Colonic mucosa (tissue), 4 donors: ENCODE results near the gene PLA2G4D. TPM values are rescaled to one million over a fixed set of nuclear protein-coding genes. Genes with fewer than 3 reads are reported as not detected.

Experiments
- DNase-seq: peaks from one replicate; pipeline ENCODE4 v3.0.0-alpha.2; 2020
- H3K27ac ChIP-seq: fragments of 200-600 bp; one replicate; pipeline ENCODE4 v1.8.0; 2021
- H3K27me3 ChIP-seq: fragments of 200-600 bp; one replicate; pipeline ENCODE4 v1.8.0; 2021
- H3K36me3 ChIP-seq: fragments of 200-600 bp; one replicate; pipeline ENCODE4 v1.8.0; 2021
- H3K4me1 ChIP-seq: fragments of 200-600 bp; one replicate; pipeline ENCODE4 v1.8.0; 2021; ENCODE audit warnings: mild to moderate bottlenecking
- H3K4me3 ChIP-seq: fragments of 200-600 bp; one replicate; pipeline ENCODE4 v1.8.0; 2021
- H3K9ac ChIP-seq, 2 donors: one replicate each; pipeline ENCODE4 v1.7.0; 2013; ENCODE audit warnings: control low read depth in 2 of 2, low read depth in 2 of 2, low read length in 2 of 2
- H3K9me3 ChIP-seq: fragments of 200-600 bp; one replicate; pipeline ENCODE4 v1.8.0; 2021
- CTCF ChIP-seq: fragments of 200-600 bp; IDR thresholded peaks from one replicate; pipeline ENCODE4 v1.8.0; 2022; ENCODE audit warnings: antibody characterized with exemption, mild to moderate bottlenecking
- intact Hi-C: fragments of 100-400 bp; cut with DNase I; formaldehyde crosslinking; loops from one replicate; pipeline ENCODE4 v1.14.1; 2022
- total RNA-seq, 2 donors: library from RNA; stranded (reverse); fragmentation: NEBNext Ultra II Directional in 1 of 2; extraction: Animal tissue kit (Norgen Biotek cat#: 25700) in 1 of 2; gene quantifications; one replicate each; pipeline ENCODE4 v1.2.1, GENCODE V29; 2021
- donor health status: healthy.
- donor health status: DM: no; HTN: no; CAD: no.
- donor health status: DM: no; HTN: no; CAD: no.

Gene PLA2G4D
- total RNA-seq, 2 donors from 2014 or later, result 0.24 to 0.27 TPM

DNA sequence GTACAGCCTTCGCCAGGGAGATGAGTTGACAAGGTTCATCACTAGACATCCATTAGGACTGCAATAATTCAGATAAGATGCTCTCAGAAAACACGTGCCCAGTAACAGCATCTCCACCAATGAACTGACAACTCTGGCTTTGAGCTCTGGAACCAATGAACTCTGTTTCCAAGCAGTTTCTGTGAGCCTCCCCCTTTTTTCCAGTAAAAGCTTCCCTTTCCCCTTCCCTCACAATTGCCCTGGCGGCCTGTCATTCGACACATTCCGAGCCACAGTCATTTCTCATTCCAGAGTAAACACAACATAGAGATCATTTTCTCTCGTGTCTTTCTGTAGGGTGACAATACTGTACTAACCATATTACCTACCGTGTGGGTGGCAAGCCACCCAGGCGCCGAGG is 3.6 kb downstream of the PLA2G4D start:
- no peak overlapping the region for H3K9ac ChIP-seq
- no peaks in the 10 kb centered on the region for H3K36me3 ChIP-seq
- no peaks in the 10 kb centered on the region for H3K9me3 ChIP-seq
- H3K27me3 ChIP-seq, result no peaks in the 10 kb centered on the region
- no peak overlapping the region for H3K4me3 ChIP-seq
- intact Hi-C loops, result no loop called here
- no peak for TF ChIP-seq CTCF
- no peak for DNase-seq
- H3K27ac ChIP-seq, result no peak overlapping the region
- no peaks in the 10 kb centered on the region for H3K4me1 ChIP-seq

DNA sequence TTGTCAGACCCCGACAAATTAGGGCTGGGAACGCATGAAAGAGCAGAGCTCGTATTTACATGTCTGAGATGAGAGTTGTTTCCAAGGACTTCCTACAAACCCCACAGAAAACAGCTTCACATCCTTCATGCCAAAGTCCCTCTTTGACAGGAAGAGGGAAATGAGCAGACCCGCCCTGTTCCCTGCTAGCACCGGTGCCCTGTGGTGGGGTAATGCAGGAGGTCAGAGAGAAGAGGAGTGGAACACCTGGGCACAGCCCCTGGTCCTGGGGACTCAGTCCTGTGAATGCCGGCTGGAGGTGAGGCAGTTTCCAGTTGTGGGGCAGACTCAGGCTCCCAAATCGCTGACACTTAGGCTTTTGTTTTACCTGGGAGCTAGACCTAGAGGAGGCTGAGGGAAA is 4.0 kb downstream of the PLA2G4D start:
- Histone ChIP-seq H3K36me3 (no peaks in the 10 kb centered on the region), H3K9me3 (no peaks in the 10 kb centered on the region), H3K27me3 (no peaks in the 10 kb centered on the region), H3K27ac (no peak overlapping the region), H3K4me3 (no peak overlapping the region), H3K4me1 (no peaks in the 10 kb centered on the region), H3K9ac (no peak overlapping the region)
- no peak for TF ChIP-seq CTCF
- DNase-seq, result peak; percentile 44
- intact Hi-C loops, result no loop called here

GRCh38 chr15:42089942-42090341 is 4.4 kb downstream of the PLA2G4D start:
- Histone ChIP-seq H3K9ac (no peak overlapping the region), H3K9me3 (no peaks in the 10 kb centered on the region), H3K36me3 (no peaks in the 10 kb centered on the region), H3K4me1 (no peaks in the 10 kb centered on the region), H3K27ac (no peak overlapping the region), H3K4me3 (no peak overlapping the region), H3K27me3 (no peaks in the 10 kb centered on the region)
- DNase-seq, result no peak
- no peak for TF ChIP-seq CTCF
- intact Hi-C loops, result loop anchor here (5.0 kb wide), 1 partner anchor 42 kb away; no protein-coding TSS in a partner anchor

GRCh38 chr15:42088801-42089640 is 5.3 kb downstream of the PLA2G4D start:
- Histone ChIP-seq H3K27me3 (no peaks in the 10 kb centered on the region), H3K4me3 (no peak overlapping the region), H3K9ac (no peak overlapping the region), H3K4me1 (peaks cover 3% of the 10 kb centered on the region), H3K36me3 (no peaks in the 10 kb centered on the region), H3K27ac (no peak overlapping the region), H3K9me3 (no peaks in the 10 kb centered on the region)
- intact Hi-C loops, result loop anchor here (5.0 kb wide), 1 partner anchor 43 kb away; no protein-coding TSS in a partner anchor
- no peak for TF ChIP-seq CTCF
- DNase-seq, result peak; percentile 32

- H3K36me3 ChIP-seq, result no peaks in the 10 kb centered on the region
- DNase-seq, result no peak
- intact Hi-C loops, result loop anchor here (5.0 kb wide), 1 partner anchor 44 kb away; no protein-coding TSS in a partner anchor
- no peak overlapping the region for H3K27ac ChIP-seq
- H3K4me1 ChIP-seq, result peaks cover 4% of the 10 kb centered on the region
- no peak overlapping the region for H3K4me3 ChIP-seq
- no peaks in the 10 kb centered on the region for H3K27me3 ChIP-seq
- TF ChIP-seq CTCF, result no peak
- H3K9ac ChIP-seq, result no peak overlapping the region
- H3K9me3 ChIP-seq, result no peaks in the 10 kb centered on the region
These were observed 6.2 kb downstream of the PLA2G4D start for GRCh38 chr15:42087926-42088800.
